HepG2 (cell line): ENCODE results near the gene WBP1. TPM values are rescaled to one million over a fixed set of nuclear protein-coding genes. Genes with fewer than 3 reads are reported as not detected.

Experiments used
- ATRX ChIP-seq: sonication (generic); formaldehyde crosslinking; IDR thresholded peaks from 2 replicates; pipeline ENCODE4 v1.4.0; 2020; ENCODE audit warnings: missing genetic modification reagents, borderline replicate concordance
- FLYWCH1 ChIP-seq: sonication (generic); formaldehyde crosslinking; IDR thresholded peaks from 2 replicates; pipeline ENCODE4 v1.8.1; 2023; ENCODE audit warnings: mild to moderate bottlenecking, missing genetic modification reagents
- MAFF ChIP-seq: IDR thresholded peaks from 2 replicates; pipeline ENCODE4 v1.6.1; 2011; ENCODE audit warnings: low read depth, low read length, improper control_type of control experiment
- NFIB ChIP-seq: sonication (generic); formaldehyde crosslinking; IDR thresholded peaks from 2 replicates; pipeline ENCODE4 v1.9.0; 2021; ENCODE audit warnings: missing genetic modification reagents, mild to moderate bottlenecking, borderline replicate concordance
- POLR2AphosphoS2 ChIP-seq: IDR thresholded peaks from 2 replicates; pipeline ENCODE4 v1.6.1; 2011; ENCODE audit warnings: low read depth, low read length, improper control_type of control experiment
- POLR2G ChIP-seq: fragments of 200-400 bp; formaldehyde crosslinking; IDR thresholded peaks from 2 replicates; pipeline ENCODE4 v1.6.1; 2018; ENCODE audit warnings: mild to moderate bottlenecking, low read depth, low read length, moderate library complexity
- TCF12 ChIP-seq, 2 experiments: fragments of 450-650 bp in 1 of 2; sonication (generic) in 1 of 2; formaldehyde crosslinking in 1 of 2; IDR thresholded peaks; 2 replicates each; pipeline versions ENCODE4 v1.6.1 to v1.8.0; 2017 to 2022; ENCODE audit warnings: antibody characterized with exemption in 1 of 2, mild to moderate bottlenecking in 1 of 2, missing genetic modification reagents in 1 of 2, moderate library complexity in 1 of 2
- U2AF2 ChIP-seq: fragments of 200-400 bp; formaldehyde crosslinking; IDR thresholded peaks from 2 replicates; pipeline ENCODE4 v1.6.1; 2017; ENCODE audit warnings: low read depth, mild to moderate bottlenecking, low read length
- ZBTB20 ChIP-seq: sonication (generic); formaldehyde crosslinking; IDR thresholded peaks from 2 replicates; pipeline ENCODE4 v1.8.1; 2023; ENCODE audit warnings: missing genetic modification reagents, low read depth, mild to moderate bottlenecking, borderline replicate concordance
- ZNF772 ChIP-seq: sonication (generic); formaldehyde crosslinking; IDR thresholded peaks from 2 replicates; pipeline ENCODE4 v1.5.0; 2020; ENCODE audit warnings: mild to moderate bottlenecking, missing genetic modification reagents
- ZNF790 ChIP-seq: sonication (generic); formaldehyde crosslinking; IDR thresholded peaks from 2 replicates; pipeline ENCODE4 v1.8.0; 2022; ENCODE audit warnings: missing genetic modification reagents, mild to moderate bottlenecking, borderline replicate concordance
- polyA plus RNA-seq, 8 experiments: library from polyadenylated mRNA; depleted of rRNA in 3 of 8; stranded (reverse) in 7 of 8; unstranded in 1 of 8; fragments of >200 nt; fragmentation: Illumina TruSeq in 4 of 8; extraction: Trizol in 4 of 8; gene quantifications; 2 replicates each; pipeline versions ENCODE4 v1.2.1 to v1.2.3, GENCODE V29; 2011 to 2016; ENCODE audit warnings: low read depth in 4 of 8, missing spikeins in 1 of 8, mixed read lengths in 1 of 8; ENCODE audit not compliant: insufficient read depth in 1 of 8
- total RNA-seq, 5 experiments: library from RNA; depleted of rRNA; stranded (reverse); fragments of >200 nt; fragmentation: Illumina TruSeq; extraction: Trizol; gene quantifications; 2 replicates each; pipeline ENCODE4 v1.2.3, GENCODE V29; 2016; ENCODE audit warnings: low read depth in 1 of 5
- TF ChIP-seq, protein P1 (sequence below): sonication (generic); formaldehyde crosslinking; IDR thresholded peaks from 2 replicates; pipeline ENCODE4 v1.4.0; 2020; ENCODE audit warnings: mild to moderate bottlenecking, missing genetic modification reagents, borderline replicate concordance
- TF ChIP-seq, protein P2 (sequence below): sonication (generic); formaldehyde crosslinking; conservative IDR thresholded peaks from 2 replicates; pipeline ENCODE4 v1.4.0; 2020; ENCODE audit warnings: missing genetic modification reagents
- TF ChIP-seq, protein P3 (sequence below): sonication (generic); formaldehyde crosslinking; IDR thresholded peaks from 2 replicates; pipeline ENCODE4 v1.8.0; 2022; ENCODE audit warnings: mild to moderate bottlenecking, missing genetic modification reagents; ENCODE audit not compliant: insufficient replicate concordance
- TF ChIP-seq, protein P4 (sequence below): IDR thresholded peaks from 2 replicates; pipeline ENCODE4 v1.6.1; 2016; ENCODE audit warnings: mild to moderate bottlenecking, missing biosample characterization, missing genetic modification reagents
- TF ChIP-seq, protein P5 (sequence below): IDR thresholded peaks from 2 replicates; pipeline ENCODE4 v1.6.1; 2016; ENCODE audit warnings: low read depth, borderline replicate concordance
- TF ChIP-seq, protein P6 (sequence below): sonication (generic); formaldehyde crosslinking; IDR thresholded peaks from 2 replicates; pipeline ENCODE4 v1.9.0; 2022; ENCODE audit warnings: low read depth, missing genetic modification reagents

Gene WBP1
- total and polyA plus RNA-seq, 2 of the 13 experiments (the other 11 are each of a cell fraction or from before 2014, with no cell fraction given), result 38.8 to 85.7 TPM

DNA sequence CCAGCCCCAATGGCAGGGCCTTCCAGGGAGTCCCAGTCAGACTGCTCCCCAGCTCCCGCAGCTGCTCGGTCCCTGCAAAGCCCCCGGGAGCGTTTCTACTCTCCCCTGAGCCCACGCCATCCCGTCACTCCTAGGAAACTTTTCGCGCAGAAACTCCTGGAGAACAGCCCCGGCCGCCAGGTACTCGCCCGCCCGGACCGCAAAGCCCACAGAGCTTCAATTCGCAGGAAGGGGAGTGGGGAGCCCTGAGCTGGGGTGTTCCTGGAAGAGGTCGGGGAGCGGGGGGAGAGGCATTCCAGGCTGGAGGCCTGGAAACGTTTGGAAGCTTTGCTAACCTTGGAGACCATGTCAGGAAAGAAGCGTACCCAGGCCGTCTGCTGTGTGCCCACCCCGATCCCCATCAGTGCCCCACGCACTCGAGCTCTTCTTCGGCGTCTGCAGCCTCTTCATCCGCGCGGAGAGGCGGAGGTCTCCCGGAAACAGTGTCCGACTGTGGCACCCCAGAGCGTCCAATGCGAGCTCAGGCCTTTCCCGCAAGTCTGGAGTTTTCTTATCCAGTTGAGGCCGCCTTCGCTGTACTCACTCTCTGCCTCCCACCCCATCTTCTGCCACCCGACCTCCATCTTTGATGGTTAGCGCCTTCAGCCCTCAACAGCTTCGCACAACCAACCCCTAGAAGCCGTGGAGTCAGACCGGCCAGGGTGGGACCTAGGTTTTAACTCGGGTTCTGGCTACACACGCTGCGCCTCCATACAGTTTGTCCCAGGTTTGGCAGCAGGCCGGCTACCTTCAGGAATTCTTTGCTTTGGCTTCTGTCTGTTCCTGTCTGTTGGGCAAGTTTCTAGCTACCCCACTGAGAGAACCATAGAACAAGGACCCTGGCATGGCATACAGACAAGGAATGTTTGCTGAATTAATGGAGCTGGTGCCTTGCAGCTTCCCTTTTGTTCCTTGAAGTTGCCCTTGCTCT, 45.6 kb downstream of the WBP1 start (continued):
- TF ChIP-seq, protein P1, sequence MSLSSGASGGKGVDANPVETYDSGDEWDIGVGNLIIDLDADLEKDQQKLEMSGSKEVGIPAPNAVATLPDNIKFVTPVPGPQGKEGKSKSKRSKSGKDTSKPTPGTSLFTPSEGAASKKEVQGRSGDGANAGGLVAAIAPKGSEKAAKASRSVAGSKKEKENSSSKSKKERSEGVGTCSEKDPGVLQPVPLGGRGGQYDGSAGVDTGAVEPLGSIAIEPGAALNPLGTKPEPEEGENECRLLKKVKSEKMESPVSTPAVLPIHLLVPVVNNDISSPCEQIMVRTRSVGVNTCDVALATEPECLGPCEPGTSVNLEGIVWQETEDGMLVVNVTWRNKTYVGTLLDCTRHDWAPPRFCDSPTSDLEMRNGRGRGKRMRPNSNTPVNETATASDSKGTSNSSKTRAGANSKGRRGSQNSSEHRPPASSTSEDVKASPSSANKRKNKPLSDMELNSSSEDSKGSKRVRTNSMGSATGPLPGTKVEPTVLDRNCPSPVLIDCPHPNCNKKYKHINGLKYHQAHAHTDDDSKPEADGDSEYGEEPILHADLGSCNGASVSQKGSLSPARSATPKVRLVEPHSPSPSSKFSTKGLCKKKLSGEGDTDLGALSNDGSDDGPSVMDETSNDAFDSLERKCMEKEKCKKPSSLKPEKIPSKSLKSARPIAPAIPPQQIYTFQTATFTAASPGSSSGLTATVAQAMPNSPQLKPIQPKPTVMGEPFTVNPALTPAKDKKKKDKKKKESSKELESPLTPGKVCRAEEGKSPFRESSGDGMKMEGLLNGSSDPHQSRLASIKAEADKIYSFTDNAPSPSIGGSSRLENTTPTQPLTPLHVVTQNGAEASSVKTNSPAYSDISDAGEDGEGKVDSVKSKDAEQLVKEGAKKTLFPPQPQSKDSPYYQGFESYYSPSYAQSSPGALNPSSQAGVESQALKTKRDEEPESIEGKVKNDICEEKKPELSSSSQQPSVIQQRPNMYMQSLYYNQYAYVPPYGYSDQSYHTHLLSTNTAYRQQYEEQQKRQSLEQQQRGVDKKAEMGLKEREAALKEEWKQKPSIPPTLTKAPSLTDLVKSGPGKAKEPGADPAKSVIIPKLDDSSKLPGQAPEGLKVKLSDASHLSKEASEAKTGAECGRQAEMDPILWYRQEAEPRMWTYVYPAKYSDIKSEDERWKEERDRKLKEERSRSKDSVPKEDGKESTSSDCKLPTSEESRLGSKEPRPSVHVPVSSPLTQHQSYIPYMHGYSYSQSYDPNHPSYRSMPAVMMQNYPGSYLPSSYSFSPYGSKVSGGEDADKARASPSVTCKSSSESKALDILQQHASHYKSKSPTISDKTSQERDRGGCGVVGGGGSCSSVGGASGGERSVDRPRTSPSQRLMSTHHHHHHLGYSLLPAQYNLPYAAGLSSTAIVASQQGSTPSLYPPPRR, result no peak
- no peak for TF ChIP-seq FLYWCH1 (CRISPR knock-in tag)
- TF ChIP-seq ZNF772 (CRISPR knock-in tag), result no peak
- no peak for TF ChIP-seq ATRX
- no peak for TF ChIP-seq MAFF
- TF ChIP-seq, protein P2, sequence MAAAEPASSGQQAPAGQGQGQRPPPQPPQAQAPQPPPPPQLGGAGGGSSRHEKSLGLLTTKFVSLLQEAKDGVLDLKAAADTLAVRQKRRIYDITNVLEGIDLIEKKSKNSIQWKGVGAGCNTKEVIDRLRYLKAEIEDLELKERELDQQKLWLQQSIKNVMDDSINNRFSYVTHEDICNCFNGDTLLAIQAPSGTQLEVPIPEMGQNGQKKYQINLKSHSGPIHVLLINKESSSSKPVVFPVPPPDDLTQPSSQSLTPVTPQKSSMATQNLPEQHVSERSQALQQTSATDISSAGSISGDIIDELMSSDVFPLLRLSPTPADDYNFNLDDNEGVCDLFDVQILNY, result no peak
- TF ChIP-seq POLR2G, result peak; percentile 32; the same call in 1 of the 2 replicates
- TF ChIP-seq, protein P3, sequence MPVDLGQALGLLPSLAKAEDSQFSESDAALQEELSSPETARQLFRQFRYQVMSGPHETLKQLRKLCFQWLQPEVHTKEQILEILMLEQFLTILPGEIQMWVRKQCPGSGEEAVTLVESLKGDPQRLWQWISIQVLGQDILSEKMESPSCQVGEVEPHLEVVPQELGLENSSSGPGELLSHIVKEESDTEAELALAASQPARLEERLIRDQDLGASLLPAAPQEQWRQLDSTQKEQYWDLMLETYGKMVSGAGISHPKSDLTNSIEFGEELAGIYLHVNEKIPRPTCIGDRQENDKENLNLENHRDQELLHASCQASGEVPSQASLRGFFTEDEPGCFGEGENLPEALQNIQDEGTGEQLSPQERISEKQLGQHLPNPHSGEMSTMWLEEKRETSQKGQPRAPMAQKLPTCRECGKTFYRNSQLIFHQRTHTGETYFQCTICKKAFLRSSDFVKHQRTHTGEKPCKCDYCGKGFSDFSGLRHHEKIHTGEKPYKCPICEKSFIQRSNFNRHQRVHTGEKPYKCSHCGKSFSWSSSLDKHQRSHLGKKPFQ (CRISPR knock-in tag), result no peak
- TF ChIP-seq NFIB (CRISPR knock-in tag), result 0 out of 2 replicates have a peak, but pooled peaks have one; percentile 28
- no peak for TF ChIP-seq TCF12 (IDR thresholded peaks at IDR 0.05)
- TF ChIP-seq TCF12 (CRISPR knock-in tag; IDR thresholded peaks at IDR 0.05), result no peak
- TF ChIP-seq U2AF2, result no peak; the same call in 1 of the 2 replicates
- TF ChIP-seq, protein P4, sequence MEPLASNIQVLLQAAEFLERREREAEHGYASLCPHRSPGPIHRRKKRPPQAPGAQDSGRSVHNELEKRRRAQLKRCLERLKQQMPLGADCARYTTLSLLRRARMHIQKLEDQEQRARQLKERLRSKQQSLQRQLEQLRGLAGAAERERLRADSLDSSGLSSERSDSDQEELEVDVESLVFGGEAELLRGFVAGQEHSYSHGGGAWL (CRISPR knock-in tag), result no peak
- no peak for TF ChIP-seq POLR2AphosphoS2
- TF ChIP-seq, protein P5, sequence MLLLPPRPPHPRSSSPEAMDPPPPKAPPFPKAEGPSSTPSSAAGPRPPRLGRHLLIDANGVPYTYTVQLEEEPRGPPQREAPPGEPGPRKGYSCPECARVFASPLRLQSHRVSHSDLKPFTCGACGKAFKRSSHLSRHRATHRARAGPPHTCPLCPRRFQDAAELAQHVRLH (CRISPR knock-in tag), result no peak
- no peak for TF ChIP-seq ZNF790 (CRISPR knock-in tag)
- TF ChIP-seq ZBTB20 (CRISPR knock-in tag), result no peak
- TF ChIP-seq, protein P6, sequence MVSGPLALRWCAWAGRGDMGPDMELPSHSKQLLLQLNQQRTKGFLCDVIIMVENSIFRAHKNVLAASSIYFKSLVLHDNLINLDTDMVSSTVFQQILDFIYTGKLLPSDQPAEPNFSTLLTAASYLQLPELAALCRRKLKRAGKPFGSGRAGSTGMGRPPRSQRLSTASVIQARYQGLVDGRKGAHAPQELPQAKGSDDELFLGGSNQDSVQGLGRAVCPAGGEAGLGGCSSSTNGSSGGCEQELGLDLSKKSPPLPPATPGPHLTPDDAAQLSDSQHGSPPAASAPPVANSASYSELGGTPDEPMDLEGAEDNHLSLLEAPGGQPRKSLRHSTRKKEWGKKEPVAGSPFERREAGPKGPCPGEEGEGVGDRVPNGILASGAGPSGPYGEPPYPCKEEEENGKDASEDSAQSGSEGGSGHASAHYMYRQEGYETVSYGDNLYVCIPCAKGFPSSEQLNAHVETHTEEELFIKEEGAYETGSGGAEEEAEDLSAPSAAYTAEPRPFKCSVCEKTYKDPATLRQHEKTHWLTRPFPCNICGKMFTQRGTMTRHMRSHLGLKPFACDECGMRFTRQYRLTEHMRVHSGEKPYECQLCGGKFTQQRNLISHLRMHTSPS (CRISPR knock-in tag), result no peak
